Mesendoderm (in vitro differentiated cells): ENCODE data around the gene ZNF526.
"Not testable (repeated sequence)": the region's sequence is repeated elsewhere in the genome, so short reads cannot be mapped to it uniquely, and the experiment has no call there.

Source experiments
- DNase-seq: peaks from one replicate; pipeline ENCODE4 v3.0.0; 2013
- H2AK5ac ChIP-seq: 2 replicates; pipeline ENCODE4 v1.6.1; 2013; ENCODE audit warnings: low read length, inconsistent platforms
- H2BK120ac ChIP-seq: 2 replicates; pipeline ENCODE4 v1.6.1; 2013; ENCODE audit warnings: low read depth, mild to moderate bottlenecking, low read length, moderate library complexity, mixed read lengths
- H2BK15ac ChIP-seq: replicated peaks from 2 replicates; pipeline ENCODE4 v1.6.1; 2013; ENCODE audit warnings: low read depth, mild to moderate bottlenecking, moderate library complexity
- H2BK5ac ChIP-seq: 2 replicates; pipeline ENCODE4 v1.6.1; 2013; ENCODE audit warnings: low read length, inconsistent platforms
- H3K18ac ChIP-seq: 2 replicates; pipeline ENCODE4 v1.6.1; 2013; ENCODE audit warnings: mild to moderate bottlenecking, low read length, mixed read lengths
- H3K23ac ChIP-seq: one replicate; pipeline ENCODE4 v1.6.1; 2013; ENCODE audit warnings: low read length
- H3K27ac ChIP-seq: 2 replicates; pipeline ENCODE4 v1.5.1; 2013; ENCODE audit warnings: low read depth, mild to moderate bottlenecking, inconsistent platforms, low read length, moderate library complexity
- H3K27me3 ChIP-seq: 2 replicates; pipeline ENCODE4 v1.6.1; 2013; ENCODE audit warnings: low read length, control low read depth, mild to moderate bottlenecking, inconsistent platforms; ENCODE audit not compliant: insufficient read depth, poor library complexity
- H3K36me3 ChIP-seq: 2 replicates; pipeline ENCODE4 v1.6.1; 2013; ENCODE audit warnings: low read length, inconsistent platforms; ENCODE audit not compliant: control insufficient read depth, insufficient read depth
- H3K4ac ChIP-seq: one replicate; pipeline ENCODE4 v1.6.1; 2013; ENCODE audit warnings: low read depth, mild to moderate bottlenecking, low read length, moderate library complexity
- H3K4me1 ChIP-seq: 2 replicates; pipeline ENCODE4 v1.6.1; 2013; ENCODE audit warnings: low read depth, low read length, inconsistent platforms; ENCODE audit not compliant: control insufficient read depth
- H3K4me2 ChIP-seq: 2 replicates; pipeline ENCODE4 v1.6.1; 2013; ENCODE audit warnings: low read length
- H3K4me3 ChIP-seq: 2 replicates; pipeline ENCODE4 v1.5.1; 2013; ENCODE audit warnings: mild to moderate bottlenecking, low read length
- H3K56ac ChIP-seq: one replicate; pipeline ENCODE4 v1.6.1; 2013; ENCODE audit warnings: low read length
- H3K79me1 ChIP-seq: 2 replicates; pipeline ENCODE4 v1.6.1; 2013; ENCODE audit warnings: low read length, inconsistent platforms
- H3K79me2 ChIP-seq: 2 replicates; pipeline ENCODE4 v1.6.1; 2013; ENCODE audit warnings: mild to moderate bottlenecking, low read length; ENCODE audit not compliant: control insufficient read depth, insufficient read depth
- H3K9ac ChIP-seq: 2 replicates; pipeline ENCODE4 v1.6.1; 2013; ENCODE audit warnings: low read length, inconsistent platforms
- H4K5ac ChIP-seq: one replicate; pipeline ENCODE4 v1.6.1; 2013; ENCODE audit warnings: low read length
- H4K8ac ChIP-seq: one replicate; pipeline ENCODE4 v1.6.1; 2013; ENCODE audit warnings: low read depth, mild to moderate bottlenecking, control low read depth, low read length, moderate library complexity
- WGBS: extraction: QIAGEN DNeasy Blood & Tissue Kit; methylation state at CpG from one replicate; pipeline ENCODE4 v1.1.7; 2013; ENCODE audit warnings: low lambda C conversion rate, missing lambda C conversion rate; ENCODE audit not compliant: insufficient coverage; ENCODE audit errors: extremely low coverage; 5-methylcytosine and 5-hydroxymethylcytosine counted together

Gene ZNF526

GRCh38 chr19:42254850-42255765, 35.0 kb downstream of the ZNF526 start, which contains the start of gene ERF:
Gene ERF, minus strand, starts transcription at chr19:42255128. Its CDS starts 129 bp downstream, at chr19:42254999.
- Histone ChIP-seq H3K4me1 (peaks cover 11% of the 10 kb centered on the region), H2BK15ac (peak within 1 kb of the TSS; percentile 10)

GRCh38 chr19:42255766-42256745, 35.9 kb downstream of the ZNF526 start:
- Histone ChIP-seq H3K36me3 (no peaks in the 10 kb centered on the region), H3K9ac (peak overlapping the region; percentile 80), H3K4me1 (peaks cover 11% of the 10 kb centered on the region), H2BK5ac (no peak overlapping the region), H3K79me2 (peaks cover 25% of the 10 kb centered on the region), H2BK120ac (peak overlapping the region; percentile 54), H3K23ac (peak overlapping the region; percentile 45), H4K8ac (no peak overlapping the region), H3K4ac (peak overlapping the region; percentile 89), H3K79me1 (peaks cover 10% of the 10 kb centered on the region), H3K18ac (peak overlapping the region; percentile 94), H3K27ac (peak overlapping the region; percentile 99), H2BK15ac (peak overlapping the region; percentile 10), H3K56ac (peak overlapping the region; percentile 89), H4K5ac (no peak overlapping the region), H2AK5ac (no peak overlapping the region), H3K4me2 (peak overlapping the region; percentile 84), H3K27me3 (no peaks in the 10 kb centered on the region), H3K4me3 (peak overlapping the region; percentile 39)
- DNase-seq: peak; percentile 87
- WGBS: no CpG with 5 or more reads among the region's 38 CpGs

More at GRCh38 chr19:42254850-42255765, 35.0 kb downstream of the ZNF526 start, which contains the start of gene ERF:
- Histone ChIP-seq H3K56ac (peak within 1 kb of the TSS; percentile 97), H3K79me2 (peaks cover 31% of the 10 kb centered on the region), H2BK5ac (peak within 1 kb of the TSS; percentile 88), H3K23ac (peak within 1 kb of the TSS; percentile 97), H4K5ac (no peak within 1 kb of the TSS), H2AK5ac (no peak within 1 kb of the TSS), H3K79me1 (peaks cover 15% of the 10 kb centered on the region), H3K27ac (peak within 1 kb of the TSS; percentile 99), H4K8ac (peak within 1 kb of the TSS; percentile 87), H3K18ac (peak within 1 kb of the TSS; percentile 94), H3K27me3 (no peaks in the 10 kb centered on the region), H3K4me3 (peak within 1 kb of the TSS; percentile 88), H3K4me2 (peak within 1 kb of the TSS; percentile 84), H3K36me3 (no peaks in the 10 kb centered on the region), H2BK120ac (peak within 1 kb of the TSS; percentile 79), H3K4ac (peak within 1 kb of the TSS; percentile 95), H3K9ac (peak within 1 kb of the TSS; percentile 96)
- no CpG with 5 or more reads among the region's 75 CpGs for WGBS
- DNase-seq: peak; percentile 94

GRCh38 chr19:42257842-42258241, 37.7 kb downstream of the ZNF526 start:
- H3K27me3 ChIP-seq, H3K4me3 ChIP-seq, H3K36me3 ChIP-seq, H2AK5ac ChIP-seq, H3K4me2 ChIP-seq, H2BK15ac ChIP-seq, H4K5ac ChIP-seq, H3K4me1 ChIP-seq, H3K9ac ChIP-seq, H2BK5ac ChIP-seq, H3K27ac ChIP-seq, H3K79me1 ChIP-seq, DNase-seq, H3K23ac ChIP-seq, H2BK120ac ChIP-seq, H3K4ac ChIP-seq, H4K8ac ChIP-seq, H3K18ac ChIP-seq, H3K56ac ChIP-seq: not testable (repeated sequence)
- peaks cover 10% of the 10 kb centered on the region for H3K79me2 ChIP-seq
- no CpG with 5 or more reads among the region's 3 CpGs for WGBS

GRCh38 chr19:42261763-42262162, 41.7 kb downstream of the ZNF526 start:
- Histone ChIP-seq H2BK5ac (no peak overlapping the region), H2AK5ac (no peak overlapping the region), H3K9ac (no peak overlapping the region), H3K4me2 (no peak overlapping the region), H3K79me1 (no peaks in the 10 kb centered on the region), H2BK15ac (no peak overlapping the region), H4K8ac (no peak overlapping the region), H3K56ac (no peak overlapping the region), H3K79me2 (no peaks in the 10 kb centered on the region), H4K5ac (no peak overlapping the region), H3K27me3 (no peaks in the 10 kb centered on the region), H2BK120ac (no peak overlapping the region), H3K27ac (no peak overlapping the region), H3K4me1 (no peaks in the 10 kb centered on the region), H3K36me3 (no peaks in the 10 kb centered on the region), H3K4ac (no peak overlapping the region), H3K23ac (no peak overlapping the region), H3K18ac (no peak overlapping the region), H3K4me3 (no peak overlapping the region)
- WGBS: no CpG with 5 or more reads among the region's 3 CpGs
- no peak for DNase-seq

GRCh38 chr19:42266105-42266504, 46.0 kb downstream of the ZNF526 start:
- not testable (repeated sequence) for H3K27me3 ChIP-seq, H3K9ac ChIP-seq
- no CpG with 5 or more reads among the region's 4 CpGs for WGBS

More at GRCh38 chr19:42266105-42266504, 46.0 kb downstream of the ZNF526 start:
- H2BK120ac ChIP-seq, H3K4me1 ChIP-seq, H3K27ac ChIP-seq, H3K4me3 ChIP-seq, H3K23ac ChIP-seq, H2BK5ac ChIP-seq, H3K79me1 ChIP-seq, H2BK15ac ChIP-seq, H4K8ac ChIP-seq, H3K36me3 ChIP-seq, DNase-seq, H3K56ac ChIP-seq, H3K4me2 ChIP-seq, H4K5ac ChIP-seq, H3K4ac ChIP-seq, H3K18ac ChIP-seq, H3K79me2 ChIP-seq, H2AK5ac ChIP-seq: not testable (repeated sequence)
